H1 (cell line): ENCODE results near the gene ATP1A3. TPM values are rescaled to one million over a fixed set of nuclear protein-coding genes. Genes with fewer than 3 reads are reported as not detected.

Experiments
- BCL11A ChIP-seq, 2 experiments: IDR thresholded peaks; one replicate each; pipeline ENCODE4 v1.6.1; 2011; ENCODE audit warnings: low read depth in 2 of 2, low read length in 2 of 2, mild to moderate bottlenecking in 2 of 2
- CHD2 ChIP-seq: IDR thresholded peaks from 2 replicates; pipeline ENCODE4 v1.6.1; 2012; ENCODE audit warnings: low read length, improper control_type of control experiment
- CHD7 ChIP-seq: fragments of 300-600 bp; sonication (generic); IDR thresholded peaks from 2 replicates; pipeline ENCODE4 v1.7.1; 2012; ENCODE audit warnings: low read length, moderate library complexity, mild to moderate bottlenecking, inconsistent platforms; ENCODE audit not compliant: insufficient replicate concordance
- KDM4A ChIP-seq: IDR thresholded peaks from one replicate; pipeline ENCODE4 v1.7.1; 2012; ENCODE audit warnings: low read depth, mild to moderate bottlenecking, moderate library complexity, low read length, inconsistent platforms; ENCODE audit not compliant: severe bottlenecking
- NRF1 ChIP-seq: IDR thresholded peaks from 2 replicates; pipeline ENCODE4 v1.6.1; 2011; ENCODE audit warnings: mild to moderate bottlenecking, low read depth, low read length, improper control_type of control experiment
- RNF2 ChIP-seq: fragments of 200-900, 300-1000 bp; sonication (generic); IDR thresholded peaks from 2 replicates; pipeline ENCODE4 v1.7.1; 2016; ENCODE audit warnings: borderline replicate concordance, low read depth, mild to moderate bottlenecking, antibody characterized with exemption, low read length; ENCODE audit not compliant: poor library complexity, severe bottlenecking; ENCODE audit errors: missing control alignments
- SIX5 ChIP-seq: IDR thresholded peaks from 2 replicates; pipeline ENCODE4 v1.6.1; 2011; ENCODE audit warnings: mild to moderate bottlenecking, low read depth, low read length
- TCF12 ChIP-seq: IDR thresholded peaks from 2 replicates; pipeline ENCODE4 v1.6.1; 2011; ENCODE audit warnings: low read depth, mild to moderate bottlenecking, low read length
- TEAD4 ChIP-seq: IDR thresholded peaks from 2 replicates; pipeline ENCODE4 v1.6.1; 2012; ENCODE audit warnings: low read depth, low read length, inconsistent platforms, mixed read lengths
- polyA plus RNA-seq, 7 experiments: library from polyadenylated mRNA; depleted of rRNA in 3 of 7; stranded (reverse) in 5 of 7; unstranded in 2 of 7; fragments of >200 nt in 5 of 7; fragments of 200-250 nt in 2 of 7; gene quantifications; 1 replicate in 5 of 7; 2 replicates in 1 of 7; 4 replicates in 1 of 7; pipeline versions ENCODE4 v1.2.1 to v1.2.3, GENCODE V29; 2011 to 2013; ENCODE audit warnings: missing spikeins in 2 of 7, mixed read lengths in 2 of 7
- total RNA-seq: library from RNA; stranded (reverse); fragmentation: NEBNext Ultra II Directional; extraction: Animal tissue kit (Norgen Biotek cat#: 25700); gene quantifications from 2 replicates; pipeline ENCODE4 v1.2.1, GENCODE V29; 2021

ATP1A3 gene
- total and polyA plus RNA-seq, 2 of the 8 experiments (the other 6 are each of a cell fraction or from before 2014, with no cell fraction given), result 11.1 to 41.2 TPM

GRCh38 chr19:42030645-42031440 is 36.8 kb upstream of the ATP1A3 start (continued):
- TF ChIP-seq KDM4A (no peak), CHD7 (no peak), NRF1 (no peak), CHD2 (no peak), RNF2 (no peak), BCL11A (IDR thresholded peaks at IDR 0.05; ENCODE audit: low read depth in 2 of 2, low read length in 2 of 2) (no peak), TEAD4 (no peak), SIX5 (no peak), TCF12 (no peak)
- TF ChIP-seq, all 59 proteins: peak for 0
